Limb (tissue), 2 donors: ENCODE results near the gene CDK14.

Experiments used
- DNase-seq, 2 donors: peaks; one replicate each; pipeline ENCODE4 v3.0.0-alpha.2; 2016; ENCODE audit errors: extremely low spot score in 2 of 2

CDK14 gene

GRCh38 chr7:90945104-90945787 is 349.1 kb downstream of the CDK14 start:
- peak in 1 of 2 donors; percentile 48 for DNase-seq

- DNase-seq, result no peak
Measured at GRCh38 chr7:90946730-90947501, 350.8 kb downstream of the CDK14 start.

- no peak for DNase-seq
Measured at GRCh38 chr7:90948085-90948484, 352.0 kb downstream of the CDK14 start.

- DNase-seq, result no peak
Measured at GRCh38 chr7:90951229-90951628, 355.1 kb downstream of the CDK14 start.

- no peak for DNase-seq
Measured at GRCh38 chr7:90951986-90952954, 356.1 kb downstream of the CDK14 start.

GRCh38 chr7:90955641-90956207 is 359.6 kb downstream of the CDK14 start:
- no peak for DNase-seq

- no peak for DNase-seq
Measured at GRCh38 chr7:90957883-90958282, 361.8 kb downstream of the CDK14 start.

- DNase-seq, result no peak
Measured at GRCh38 chr7:90958647-90959046, 362.5 kb downstream of the CDK14 start.

GRCh38 chr7:90961037-90961725 is 365.1 kb downstream of the CDK14 start:
- DNase-seq, result no peak

GRCh38 chr7:90965211-90965610 is 369.1 kb downstream of the CDK14 start:
- no peak for DNase-seq

- no peak for DNase-seq
Measured at GRCh38 chr7:90966346-90966745, 370.2 kb downstream of the CDK14 start.

- DNase-seq, result no peak
Measured at GRCh38 chr7:90968871-90969270, 372.8 kb downstream of the CDK14 start.

GRCh38 chr7:90972906-90973550 is 376.9 kb downstream of the CDK14 start:
- no peak for DNase-seq

- DNase-seq, result no peak
Measured at GRCh38 chr7:90977056-90977455, 380.9 kb downstream of the CDK14 start.

GRCh38 chr7:90980545-90980944 is 384.4 kb downstream of the CDK14 start:
- no peak for DNase-seq

- DNase-seq, result no peak
Measured at GRCh38 chr7:90982228-90982627, 386.1 kb downstream of the CDK14 start.

GRCh38 chr7:90984692-90985091 is 388.6 kb downstream of the CDK14 start:
- DNase-seq, result no peak

GRCh38 chr7:90988516-90988915 is 392.4 kb downstream of the CDK14 start:
- peak; percentile 45 to 55 for DNase-seq

- DNase-seq, result no peak
Measured at GRCh38 chr7:90988996-90989765, 393.1 kb downstream of the CDK14 start.

GRCh38 chr7:90994121-90994520 is 398.0 kb downstream of the CDK14 start:
- DNase-seq, result no peak
